Urinary bladder (tissue), 4 donors: ENCODE measurements around the gene CDK18. TPM values are rescaled to one million over a fixed set of nuclear protein-coding genes. Genes with fewer than 3 reads are reported as not detected.
A peak's percentile ranks its signal among the peaks of the same experiment; 100 is the strongest.
"Not testable (repeated sequence)": the region's sequence is repeated elsewhere in the genome, so short reads cannot be mapped to it uniquely, and the experiment has no call there.

Source experiments
- DNase-seq: peaks from one replicate; pipeline ENCODE4 v3.0.0-alpha.2; 2015; ENCODE audit errors: extremely low spot score
- H3K27ac ChIP-seq: one replicate; pipeline ENCODE4 v1.5.1; 2013; ENCODE audit warnings: low read depth, mild to moderate bottlenecking, moderate library complexity
- H3K36me3 ChIP-seq: one replicate; pipeline ENCODE4 v1.6.1; 2013; ENCODE audit warnings: mild to moderate bottlenecking, moderate library complexity; ENCODE audit not compliant: insufficient read depth
- H3K4me1 ChIP-seq: one replicate; pipeline ENCODE4 v1.6.1; 2013; ENCODE audit warnings: mild to moderate bottlenecking, moderate library complexity; ENCODE audit not compliant: insufficient read depth
- H3K4me3 ChIP-seq: one replicate; pipeline ENCODE4 v1.5.1; 2013; ENCODE audit warnings: low read depth, low read length
- WGBS: extraction: QIAGEN DNeasy Blood & Tissue Kit; methylation state at CpG from one replicate; pipeline ENCODE4 v1.1.7; 2013; 5-methylcytosine and 5-hydroxymethylcytosine counted together
- polyA plus RNA-seq: library from polyadenylated mRNA; stranded (reverse); fragments of 200-250 nt; gene quantifications from one replicate; pipeline ENCODE4 v1.2.3, GENCODE V29; 2013
- total RNA-seq: library from RNA; depleted of rRNA; stranded (reverse); fragments of >200 nt; gene quantifications from one replicate; pipeline ENCODE4 v1.2.3, GENCODE V29; 2014
- donor health status: healthy with polysubstance abuse.
- donor health status: healthy.

Gene CDK18
- total and polyA plus RNA-seq, 2 donors = 3.5 to 6.0 TPM

- Histone ChIP-seq H3K36me3 (no peaks in the 10 kb centered on the region), H3K4me3 (no peak overlapping the region), H3K4me1 (no peaks in the 10 kb centered on the region), H3K27ac (no peak overlapping the region)
- no peak for DNase-seq
- WGBS = 96% methylated on average over 3 of the region's 3 CpGs
Measured at GRCh38 chr1:205474571-205474970, 29.9 kb upstream of the CDK18 start.

GRCh38 chr1:205475855-205476254 is 28.6 kb upstream of the CDK18 start:
- Histone ChIP-seq H3K4me1 (no peaks in the 10 kb centered on the region), H3K4me3 (no peak overlapping the region), H3K36me3 (no peaks in the 10 kb centered on the region), H3K27ac (no peak overlapping the region)
- no peak for DNase-seq
- WGBS = 99% methylated on average over 1 of the region's 1 CpG

GRCh38 chr1:205476648-205477047 is 27.8 kb upstream of the CDK18 start:
- 92% methylated on average over 4 of the region's 4 CpGs for WGBS

GRCh38 chr1:205477121-205477758 is 27.2 kb upstream of the CDK18 start:
- WGBS = 74% methylated on average over 6 of the region's 6 CpGs
- no peak for DNase-seq
- Histone ChIP-seq H3K4me3 (no peak overlapping the region), H3K27ac (no peak overlapping the region), H3K4me1 (no peaks in the 10 kb centered on the region), H3K36me3 (no peaks in the 10 kb centered on the region)

More at GRCh38 chr1:205476648-205477047, 27.8 kb upstream of the CDK18 start:
- Histone ChIP-seq H3K36me3 (no peaks in the 10 kb centered on the region), H3K4me1 (no peaks in the 10 kb centered on the region), H3K4me3 (no peak overlapping the region), H3K27ac (no peak overlapping the region)
- DNase-seq = no peak

GRCh38 chr1:205477759-205478247 is 26.7 kb upstream of the CDK18 start:
- no peak overlapping the region for H3K27ac ChIP-seq
- peak; percentile 47 for DNase-seq
- no peaks in the 10 kb centered on the region for H3K4me1 ChIP-seq
- no peaks in the 10 kb centered on the region for H3K36me3 ChIP-seq
- no peak overlapping the region for H3K4me3 ChIP-seq
- WGBS = 63% methylated on average over 12 of the region's 12 CpGs

GRCh38 chr1:205478985-205479384 is 25.5 kb upstream of the CDK18 start:
- H3K27ac ChIP-seq, H3K36me3 ChIP-seq, H3K4me3 ChIP-seq, H3K4me1 ChIP-seq, DNase-seq: not testable (repeated sequence)
- 92% methylated on average over 2 of the region's 2 CpGs for WGBS

- no peak for DNase-seq
- H3K27ac ChIP-seq = no peak overlapping the region
- 64% methylated on average over 17 of the region's 17 CpGs for WGBS
- H3K4me3 ChIP-seq = no peak overlapping the region
- H3K36me3 ChIP-seq = no peaks in the 10 kb centered on the region
- H3K4me1 ChIP-seq = no peaks in the 10 kb centered on the region
Measured at GRCh38 chr1:205480349-205480985, 24.0 kb upstream of the CDK18 start.

- DNase-seq = no peak
- no peaks in the 10 kb centered on the region for H3K4me1 ChIP-seq
- 54% methylated on average over 11 of the region's 11 CpGs for WGBS
Measured at GRCh38 chr1:205481218-205481617, 23.3 kb upstream of the CDK18 start.

GRCh38 chr1:205481629-205482151 is 22.8 kb upstream of the CDK18 start:
- H3K4me1 ChIP-seq = no peaks in the 10 kb centered on the region
- no peaks in the 10 kb centered on the region for H3K36me3 ChIP-seq
- no peak overlapping the region for H3K27ac ChIP-seq
- WGBS = 45% methylated on average over 15 of the region's 15 CpGs
- DNase-seq = no peak
- no peak overlapping the region for H3K4me3 ChIP-seq

More at GRCh38 chr1:205481218-205481617, 23.3 kb upstream of the CDK18 start:
- H3K4me3 ChIP-seq = no peak overlapping the region
- no peak overlapping the region for H3K27ac ChIP-seq
- H3K36me3 ChIP-seq = no peaks in the 10 kb centered on the region

- not testable (repeated sequence) for H3K36me3 ChIP-seq, H3K4me3 ChIP-seq, H3K4me1 ChIP-seq, H3K27ac ChIP-seq, DNase-seq
- WGBS = 93% methylated on average over 11 of the region's 11 CpGs
Measured at GRCh38 chr1:205482587-205482986, 21.9 kb upstream of the CDK18 start.

- no peaks in the 10 kb centered on the region for H3K4me1 ChIP-seq
- DNase-seq = no peak
- no peaks in the 10 kb centered on the region for H3K36me3 ChIP-seq
- 27% methylated on average over 2 of the region's 2 CpGs for WGBS
- no peak overlapping the region for H3K27ac ChIP-seq
- no peak overlapping the region for H3K4me3 ChIP-seq
Measured at GRCh38 chr1:205483372-205483771, 21.1 kb upstream of the CDK18 start.

GRCh38 chr1:205484985-205485967 is 19.2 kb upstream of the CDK18 start:
- H3K4me1 ChIP-seq = no peaks in the 10 kb centered on the region
- no peak for DNase-seq
- H3K4me3 ChIP-seq = no peak overlapping the region
- no peak overlapping the region for H3K27ac ChIP-seq
- 29% methylated on average over 13 of the region's 13 CpGs for WGBS
- H3K36me3 ChIP-seq = no peaks in the 10 kb centered on the region

GRCh38 chr1:205486258-205486657 is 18.2 kb upstream of the CDK18 start:
- no peaks in the 10 kb centered on the region for H3K36me3 ChIP-seq
- DNase-seq = no peak
- no peak overlapping the region for H3K4me3 ChIP-seq
- H3K27ac ChIP-seq = no peak overlapping the region
- no peaks in the 10 kb centered on the region for H3K4me1 ChIP-seq
- WGBS = 89% methylated on average over 6 of the region's 6 CpGs
